NCI-H460 (cell line): ENCODE measurements around the gene UST. TPM values are rescaled to one million over a fixed set of nuclear protein-coding genes. Genes with fewer than 3 reads are reported as not detected.
"Not testable (repeated sequence)": the region's sequence is repeated elsewhere in the genome, so short reads cannot be mapped to it uniquely, and the experiment has no call there.

Experiments used
- DNase-seq: peaks from one replicate; pipeline ENCODE4 v3.0.0-alpha.2; 2016; ENCODE audit warnings: low read depth; ENCODE audit errors: extremely low read depth
- total RNA-seq: library from RNA; depleted of rRNA; stranded (reverse); fragments of >200 nt; shearing (Covaris generic); gene quantifications from 2 replicates; pipeline ENCODE4 v1.2.3, GENCODE V29; 2014

UST gene
- total RNA-seq, 1 experiment from 2014 or later, result 0.12 TPM

- DNase-seq, result not testable (repeated sequence)
These were observed 17.6 kb downstream of the UST start for GRCh38 chr6:148764259-148765020.

- no peak for DNase-seq
These were observed 19.3 kb downstream of the UST start for GRCh38 chr6:148765898-148766808.

- no peak for DNase-seq
These were observed 21.9 kb downstream of the UST start for GRCh38 chr6:148768646-148769270.

GRCh38 chr6:148769304-148769968 lies 22.6 kb downstream of the UST start:
- DNase-seq, result no peak

GRCh38 chr6:148770408-148771211 lies 23.8 kb downstream of the UST start:
- no peak for DNase-seq

- no peak for DNase-seq
These were observed 24.4 kb downstream of the UST start for GRCh38 chr6:148771212-148771601.

GRCh38 chr6:148771896-148772554 lies 25.2 kb downstream of the UST start:
- no peak for DNase-seq

- DNase-seq, result no peak
These were observed 28.3 kb downstream of the UST start for GRCh38 chr6:148775161-148775560.

GRCh38 chr6:148776321-148777308 lies 29.8 kb downstream of the UST start:
- no peak for DNase-seq

- no peak for DNase-seq
These were observed 32.3 kb downstream of the UST start for GRCh38 chr6:148779142-148779562.

GRCh38 chr6:148780423-148780822 lies 33.6 kb downstream of the UST start:
- not testable (repeated sequence) for DNase-seq

GRCh38 chr6:148780918-148781436 lies 34.1 kb downstream of the UST start:
- DNase-seq, result no peak

- DNase-seq, result no peak
These were observed 43.1 kb downstream of the UST start for GRCh38 chr6:148789948-148790347.

GRCh38 chr6:148790404-148790803 lies 43.6 kb downstream of the UST start:
- DNase-seq, result no peak

GRCh38 chr6:148790817-148791216 lies 44.0 kb downstream of the UST start:
- DNase-seq, result no peak

- no peak for DNase-seq
These were observed 44.5 kb downstream of the UST start for GRCh38 chr6:148791372-148791771.

GRCh38 chr6:148793721-148794120 lies 46.9 kb downstream of the UST start:
- no peak for DNase-seq

- DNase-seq, result no peak
These were observed 48.0 kb downstream of the UST start for GRCh38 chr6:148794797-148795196.
